ENCODE results near the gene CLIC3.

DNA sequence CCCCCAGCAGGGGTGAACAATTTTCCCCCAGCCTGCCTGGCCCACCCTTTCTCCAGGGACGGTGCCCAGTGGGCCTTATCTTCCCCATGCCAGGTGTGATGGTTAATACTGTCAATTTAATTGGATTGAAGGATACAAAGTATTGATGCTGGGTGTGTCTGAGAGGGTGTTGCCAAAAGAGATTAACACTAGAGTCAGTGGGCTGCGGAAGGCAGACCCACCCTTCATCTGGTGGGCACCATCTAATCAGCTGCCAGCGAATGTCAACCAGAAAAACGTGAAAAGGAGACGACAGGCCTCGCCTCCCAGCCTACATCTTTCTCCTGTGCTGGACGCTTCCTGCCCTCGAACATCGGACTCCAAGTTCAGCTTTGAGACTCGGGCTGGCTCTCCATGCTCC lies 41.1 kb upstream of the CLIC3 start:
- TF ChIP-seq POLR2A (IDR thresholded peaks at IDR 0.05; ENCODE audit: low read depth, low read length), result no peak
- TF ChIP-seq TAF1 (IDR thresholded peaks at IDR 0.05; ENCODE audit: borderline replicate concordance, low read depth, low read length), result no peak
